Activated T-cell treated with anti-CD3 and anti-CD28 coated beads for 48 hours (primary cell): Measurements from ENCODE around the gene SEC16A.

Experiments used
- DNase-seq: peaks from one replicate; pipeline ENCODE4 v3.0.0-alpha.2; 2020; ENCODE audit warnings: low read depth

Gene SEC16A

GRCh38 chr9:136504512-136505348 is 21.9 kb upstream of the SEC16A start:
- DNase-seq: no peak

DNA sequence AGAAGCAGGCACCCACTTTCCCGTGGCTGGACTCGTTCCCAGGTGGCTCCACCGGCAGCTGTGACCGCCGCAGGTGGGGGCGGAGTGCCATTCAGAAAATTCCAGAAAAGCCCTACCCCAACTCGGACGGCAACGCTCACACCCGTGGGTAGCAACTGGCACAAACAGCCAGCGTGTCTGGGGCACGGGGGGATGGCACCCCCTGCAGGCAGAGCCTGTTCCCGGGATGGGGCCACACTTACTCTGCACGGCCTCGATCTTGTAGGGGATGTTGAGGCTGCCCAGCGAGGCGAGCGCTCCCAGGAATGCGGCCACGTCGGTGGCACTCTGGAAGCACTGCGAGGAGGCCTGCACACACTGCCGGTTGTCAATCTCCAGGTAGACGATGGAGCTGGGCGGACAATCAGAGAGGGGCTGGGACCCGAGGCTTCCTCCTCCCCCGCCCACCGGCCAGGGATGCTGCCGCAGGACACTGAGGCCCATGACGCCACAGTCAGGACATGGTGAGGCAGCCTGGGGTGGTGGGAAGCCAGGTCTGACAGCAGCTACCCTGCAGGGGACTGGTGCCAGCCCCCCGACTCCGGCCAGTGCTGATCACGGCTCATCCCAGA is 20.2 kb upstream of the SEC16A start:
- DNase-seq: no peak

GRCh38 chr9:136502196-136502595 is 19.4 kb upstream of the SEC16A start:
- no peak for DNase-seq

GRCh38 chr9:136501686-136502085 is 18.8 kb upstream of the SEC16A start:
- no peak for DNase-seq

GRCh38 chr9:136499935-136500910 is 17.4 kb upstream of the SEC16A start:
- no peak for DNase-seq

- no peak for DNase-seq
Observed at GRCh38 chr9:136499071-136499934, 16.5 kb upstream of the SEC16A start.

GRCh38 chr9:136497916-136498695 is 15.3 kb upstream of the SEC16A start:
- DNase-seq: no peak

GRCh38 chr9:136496801-136497620 is 14.2 kb upstream of the SEC16A start:
- no peak for DNase-seq

DNA sequence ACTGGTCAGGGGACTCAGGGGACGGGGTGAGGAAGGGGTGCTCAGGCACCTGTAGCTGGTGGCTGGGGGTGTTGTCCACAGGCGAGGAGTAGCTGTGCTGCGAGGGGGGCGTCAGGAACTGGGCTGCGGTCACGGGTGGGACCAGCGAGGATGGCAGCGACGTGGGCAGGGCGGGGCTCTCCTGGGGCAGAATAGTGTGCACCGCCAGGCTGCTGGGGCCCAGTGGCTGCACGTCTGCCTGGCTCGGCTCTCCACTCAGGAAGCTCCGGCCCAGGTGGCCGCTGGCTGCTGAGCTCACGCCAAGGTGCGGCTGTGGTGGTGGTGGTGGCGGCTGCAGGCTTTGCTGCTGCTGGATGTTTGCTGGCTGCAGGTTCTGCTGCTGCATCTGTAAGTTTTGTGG is 13.3 kb upstream of the SEC16A start:
- DNase-seq: no peak

DNA sequence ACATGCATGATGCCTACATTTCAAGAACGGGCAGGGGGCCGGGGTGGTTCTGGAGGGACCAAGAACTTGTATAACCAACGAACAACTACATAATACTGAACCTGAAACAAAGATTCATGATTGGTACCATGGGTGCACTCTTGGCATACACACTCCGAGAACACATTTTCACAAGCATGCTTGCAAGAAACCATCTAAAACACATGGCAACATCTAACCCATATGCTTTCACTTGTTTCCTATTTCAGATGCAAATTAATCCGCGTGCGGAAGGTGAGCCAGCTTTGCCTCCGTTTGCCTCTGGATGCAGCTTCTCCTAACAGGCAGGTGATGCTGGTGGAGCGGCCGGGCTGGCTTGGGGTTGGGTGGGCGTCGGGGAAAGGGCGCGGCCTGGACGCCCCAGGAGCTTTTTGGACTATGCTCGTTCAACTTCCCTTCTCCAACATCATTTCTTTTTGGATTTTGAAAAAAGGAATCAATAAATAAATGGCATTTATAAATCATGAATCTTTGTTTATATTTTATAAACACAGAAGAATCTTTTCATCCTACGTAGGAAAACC is 12.5 kb upstream of the SEC16A start:
- DNase-seq: no peak

DNA sequence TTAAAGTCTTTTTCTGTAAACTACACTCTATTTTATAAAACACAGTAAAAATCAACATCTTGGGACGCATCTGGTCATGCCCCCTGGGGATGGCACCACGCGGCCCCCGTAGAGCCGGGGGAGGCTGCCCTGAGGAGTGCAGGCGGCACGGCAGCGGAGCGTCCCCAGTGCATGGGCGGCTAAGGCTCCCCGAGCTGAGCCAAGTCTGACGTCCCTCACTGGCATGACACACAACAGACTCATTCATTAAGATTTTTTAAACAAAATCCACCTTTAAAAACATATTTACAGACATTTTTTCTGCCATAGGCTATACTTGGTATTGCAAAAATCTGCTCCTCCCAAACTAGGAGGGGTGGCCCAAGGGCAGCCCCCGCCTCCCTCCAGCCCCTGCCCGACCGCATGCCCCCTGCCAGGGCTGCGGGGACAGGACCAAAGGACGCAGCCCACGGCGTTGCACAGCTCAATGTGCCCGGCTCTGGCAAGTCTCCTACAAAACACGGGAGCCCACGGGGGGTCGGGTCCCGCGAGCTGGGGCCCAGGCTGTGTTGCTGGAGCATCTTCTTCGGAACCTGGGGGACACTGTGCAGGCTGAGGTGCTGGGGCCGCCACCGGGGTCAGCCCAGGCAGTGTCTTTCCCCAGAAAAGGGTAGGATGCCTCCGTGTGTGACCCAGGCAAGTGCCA is 11.8 kb upstream of the SEC16A start:
- no peak for DNase-seq

DNA sequence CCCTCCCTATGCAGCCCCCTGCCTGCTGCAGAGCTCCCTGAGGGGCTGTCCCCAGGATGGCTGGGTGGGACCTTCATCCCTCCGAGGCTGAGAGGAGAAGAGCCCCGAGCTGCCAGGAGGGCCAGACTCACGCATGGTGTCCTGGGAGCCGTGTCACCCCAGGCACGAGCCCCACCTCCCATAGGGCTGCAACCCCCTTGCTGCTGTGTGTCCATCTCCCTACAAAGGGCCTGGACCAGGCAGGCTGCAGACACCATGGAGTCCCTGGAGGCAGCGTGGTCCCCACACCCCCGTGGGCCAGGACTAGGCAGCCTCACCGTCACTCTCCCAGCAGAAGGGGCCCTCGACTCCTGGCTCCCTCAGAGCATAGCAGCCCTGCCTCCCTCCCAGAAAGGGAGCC is 11.2 kb upstream of the SEC16A start:
- DNase-seq: no peak

DNA sequence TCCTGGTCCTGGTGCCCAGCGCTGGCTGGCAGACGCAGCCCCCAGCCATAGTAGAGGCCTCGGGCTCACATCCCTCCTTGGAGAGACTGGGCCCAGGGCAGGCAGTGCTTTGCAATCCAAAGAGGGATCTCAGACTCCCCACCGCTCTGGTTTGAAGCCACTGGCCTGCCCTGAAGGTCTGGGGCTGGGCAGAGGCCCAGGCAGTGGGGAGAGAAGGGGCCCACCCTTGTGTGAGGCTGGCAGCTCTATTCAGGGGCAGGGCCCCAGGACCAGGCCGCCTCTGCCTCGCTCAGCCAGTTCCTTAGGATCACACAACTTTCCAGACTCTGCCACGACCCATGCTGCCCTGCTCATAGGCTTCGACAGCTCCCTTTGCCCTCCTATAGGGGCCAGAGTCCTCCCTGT is 10.7 kb upstream of the SEC16A start:
- DNase-seq: no peak

DNA sequence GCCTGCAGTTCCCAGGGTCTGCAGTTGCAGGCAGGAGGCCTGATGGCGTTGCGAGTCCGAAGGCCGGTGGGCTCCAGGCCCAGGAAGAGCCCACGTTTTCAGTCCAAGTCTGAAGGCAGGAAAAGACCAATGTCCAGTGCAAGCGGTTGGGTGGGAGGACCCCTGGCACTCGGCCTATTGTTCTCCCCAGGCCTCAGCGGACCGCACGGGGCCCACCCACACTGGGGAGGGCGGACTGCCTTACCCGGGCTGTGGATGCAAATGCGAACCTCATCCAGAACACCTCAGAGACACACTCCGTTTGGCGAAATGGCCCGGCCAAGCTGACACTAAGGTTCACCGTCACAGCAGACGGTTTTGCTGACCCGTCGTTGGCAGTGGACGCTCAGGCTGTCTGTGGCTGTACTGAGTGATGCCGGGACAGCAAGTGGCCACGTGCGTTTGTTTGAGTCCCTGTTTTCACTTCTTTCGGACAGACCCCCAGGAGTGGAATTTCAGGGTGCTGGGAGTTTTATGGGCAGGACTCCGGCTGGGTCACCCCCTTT is 10.2 kb upstream of the SEC16A start:
- no peak for DNase-seq

DNA sequence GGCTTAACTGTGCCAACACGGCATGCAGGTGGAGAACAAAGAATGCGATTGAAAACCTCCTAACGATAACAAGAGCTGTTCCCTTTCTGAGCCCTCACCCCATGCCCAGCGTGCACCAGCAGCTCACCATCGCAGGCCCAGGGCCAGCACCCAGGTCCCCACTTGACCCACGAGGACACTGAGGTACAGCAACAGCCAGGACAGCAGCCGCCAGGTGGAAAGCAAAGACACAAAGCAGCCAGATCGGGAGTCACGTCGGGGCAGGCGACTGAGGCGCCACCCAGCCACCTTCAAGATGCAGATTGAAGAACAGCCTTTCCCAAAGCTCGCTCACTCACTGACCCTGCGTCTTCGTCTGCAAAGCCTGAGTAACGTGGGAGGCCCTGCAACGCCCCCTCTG is 6.9 kb upstream of the SEC16A start:
- DNase-seq: no peak

DNA sequence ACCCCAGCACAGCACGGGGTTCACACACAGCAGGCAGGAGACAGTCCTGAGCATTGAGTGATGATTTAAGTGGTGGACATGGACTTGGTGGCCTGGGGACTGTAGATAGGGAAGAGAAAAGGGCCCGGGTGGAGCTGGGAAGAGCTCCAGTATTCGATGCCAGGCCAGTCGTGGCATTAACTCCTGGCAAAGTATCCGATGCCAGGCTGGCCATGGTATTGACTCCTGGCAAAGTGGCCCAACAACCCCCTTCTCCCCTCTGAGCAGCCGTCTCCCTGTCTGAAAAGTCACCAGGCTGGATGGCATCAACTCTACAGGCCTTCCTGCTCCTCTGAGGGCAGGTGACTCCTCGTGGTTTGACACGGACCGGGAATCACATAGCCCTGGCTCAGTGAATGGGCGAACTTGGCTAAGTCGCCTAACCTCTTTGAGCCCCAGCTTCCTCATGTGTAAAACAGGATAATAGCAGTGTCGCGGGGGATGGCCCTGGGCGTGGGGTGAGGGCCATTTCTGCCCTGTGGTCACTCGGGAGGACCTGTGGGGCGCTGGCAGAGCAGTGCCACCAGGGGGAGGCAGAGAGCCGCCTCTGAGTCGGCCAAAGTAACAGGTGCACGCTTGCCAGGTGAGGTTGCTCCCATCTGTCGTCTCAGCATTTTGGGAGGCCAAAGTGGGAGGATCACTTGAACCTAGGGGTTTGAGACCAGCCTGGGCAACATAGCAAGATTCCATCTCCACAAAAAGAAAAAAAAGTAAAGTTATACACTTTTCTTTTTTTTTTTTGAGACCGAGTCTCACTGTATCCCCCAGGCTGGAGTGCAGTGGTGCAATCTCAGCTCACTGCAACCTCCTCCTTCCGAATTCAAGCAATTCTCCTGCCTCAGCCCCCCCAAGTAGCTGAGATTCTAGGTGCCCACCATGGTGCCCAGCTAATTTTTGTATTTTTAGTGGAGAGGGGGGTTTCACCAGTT is 5.7 kb upstream of the SEC16A start:
- DNase-seq: peak; percentile 62

DNA sequence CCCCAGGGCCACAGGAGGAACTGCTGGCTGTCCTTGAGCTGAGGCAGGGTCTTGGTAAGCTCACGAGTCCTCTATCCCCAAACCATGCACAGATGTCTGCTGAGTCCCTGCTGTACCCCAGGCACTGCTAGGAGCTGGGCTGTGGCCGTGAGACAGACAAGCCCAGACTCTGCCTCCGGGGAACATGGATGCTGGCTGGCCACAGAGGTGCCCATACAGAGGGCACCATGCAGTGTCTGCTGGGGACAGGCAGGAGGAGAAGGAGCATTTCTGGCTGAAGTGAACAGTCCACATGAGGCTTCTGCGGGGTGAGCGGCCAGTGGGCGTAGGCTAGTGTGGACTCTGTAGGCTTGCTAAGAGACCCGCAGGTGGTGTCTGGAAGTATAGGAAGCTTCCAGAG is 4.8 kb upstream of the SEC16A start:
- DNase-seq: no peak
